Body of pancreas (tissue), 4 donors: Measurements from ENCODE around the gene SLC38A11.

Source experiments
- CTCF ChIP-seq, 7 experiments: fragments of 450-650 bp in 4 of 7; fragments of 200-600 bp in 3 of 7; sonication (generic) in 3 of 7; IDR thresholded peaks; one replicate each; pipeline ENCODE4 v1.5.1; 2016 to 2019; ENCODE audit warnings: antibody characterized with exemption in 7 of 7
- POLR2A ChIP-seq, 3 donors: fragments of 450-650 bp; IDR thresholded peaks; one replicate each; pipeline ENCODE4 v1.6.1; 2016; ENCODE audit warnings: antibody characterized with exemption in 3 of 3, mild to moderate bottlenecking in 2 of 3

- TF ChIP-seq POLR2A (IDR thresholded peaks at IDR 0.05) (no peak), CTCF (IDR thresholded peaks at IDR 0.05) (no peak)
Observed at GRCh38 chr2:164887434-164888144, 67.7 kb downstream of the SLC38A11 start.
